GM19239 (cell line): ENCODE data around the gene CHODL.

Experiments used
- DNase-seq: peaks from one replicate; pipeline ENCODE4 v3.0.0; 2011; ENCODE audit warnings: low spot score; ENCODE audit not compliant: insufficient read length
- FAIRE-seq: peaks from 2 replicates; lab custom pipeline; 2011; peaks lifted over from hg19 to GRCh38; lab: Jason Lieb, UNC

The CHODL gene, protein sequence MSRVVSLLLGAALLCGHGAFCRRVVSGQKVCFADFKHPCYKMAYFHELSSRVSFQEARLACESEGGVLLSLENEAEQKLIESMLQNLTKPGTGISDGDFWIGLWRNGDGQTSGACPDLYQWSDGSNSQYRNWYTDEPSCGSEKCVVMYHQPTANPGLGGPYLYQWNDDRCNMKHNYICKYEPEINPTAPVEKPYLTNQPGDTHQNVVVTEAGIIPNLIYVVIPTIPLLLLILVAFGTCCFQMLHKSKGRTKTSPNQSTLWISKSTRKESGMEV

DNA sequence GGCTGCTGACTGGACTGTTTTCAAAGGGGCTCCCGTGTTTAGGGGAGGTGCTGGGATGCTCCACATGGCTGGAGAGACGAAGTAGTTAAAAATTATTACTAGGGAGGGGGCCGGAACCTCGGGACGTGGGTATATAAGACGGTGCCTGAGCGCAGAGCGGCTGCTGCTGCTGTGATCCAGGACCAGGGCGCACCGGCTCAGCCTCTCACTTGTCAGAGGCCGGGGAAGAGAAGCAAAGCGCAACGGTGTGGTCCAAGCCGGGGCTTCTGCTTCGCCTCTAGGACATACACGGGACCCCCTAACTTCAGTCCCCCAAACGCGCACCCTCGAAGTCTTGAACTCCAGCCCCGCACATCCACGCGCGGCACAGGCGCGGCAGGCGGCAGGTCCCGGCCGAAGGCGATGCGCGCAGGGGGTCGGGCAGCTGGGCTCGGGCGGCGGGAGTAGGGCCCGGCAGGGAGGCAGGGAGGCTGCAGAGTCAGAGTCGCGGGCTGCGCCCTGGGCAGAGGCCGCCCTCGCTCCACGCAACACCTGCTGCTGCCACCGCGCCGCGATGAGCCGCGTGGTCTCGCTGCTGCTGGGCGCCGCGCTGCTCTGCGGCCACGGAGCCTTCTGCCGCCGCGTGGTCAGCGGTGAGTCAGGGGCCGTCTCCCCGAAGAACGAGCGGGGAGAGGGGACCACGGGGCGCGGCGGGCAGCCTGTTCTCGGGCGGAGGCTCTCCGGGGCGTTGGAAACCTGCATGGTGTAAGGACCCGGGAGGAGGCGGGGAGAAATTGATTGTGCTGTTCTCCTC, at the start of gene CHODL:
TSS of gene CHODL (plus strand) at position 163 of the 793 bp plus-strand sequence. CDS start at position 554, 391 bp downstream.
- DNase-seq, result no peak
- FAIRE-seq, result no peak

GRCh38 chr21:18204931-18205330, 39.7 kb upstream of the CHODL start:
- no peak for DNase-seq
- no peak for FAIRE-seq

DNA sequence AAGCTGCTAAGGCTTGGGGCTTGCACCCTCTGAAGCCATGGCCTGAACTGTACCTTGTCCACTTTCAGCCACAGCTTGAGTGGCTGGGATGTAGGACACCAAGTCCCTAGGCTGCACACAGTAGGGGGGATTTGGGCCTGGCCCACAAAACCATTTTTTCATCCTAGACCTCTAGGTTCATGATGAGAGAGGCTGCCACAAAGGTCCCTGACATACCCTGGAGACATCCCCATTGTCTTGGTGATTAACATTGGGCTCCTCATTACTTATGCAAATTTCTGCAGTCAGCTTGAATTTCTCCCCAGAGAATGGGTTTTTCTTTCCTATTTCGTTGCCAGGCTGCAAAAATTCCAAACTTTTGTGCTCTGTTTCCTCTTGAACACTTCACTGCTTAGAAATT, 26.3 kb upstream of the CHODL start:
- DNase-seq, result no peak
- no peak for FAIRE-seq

DNA sequence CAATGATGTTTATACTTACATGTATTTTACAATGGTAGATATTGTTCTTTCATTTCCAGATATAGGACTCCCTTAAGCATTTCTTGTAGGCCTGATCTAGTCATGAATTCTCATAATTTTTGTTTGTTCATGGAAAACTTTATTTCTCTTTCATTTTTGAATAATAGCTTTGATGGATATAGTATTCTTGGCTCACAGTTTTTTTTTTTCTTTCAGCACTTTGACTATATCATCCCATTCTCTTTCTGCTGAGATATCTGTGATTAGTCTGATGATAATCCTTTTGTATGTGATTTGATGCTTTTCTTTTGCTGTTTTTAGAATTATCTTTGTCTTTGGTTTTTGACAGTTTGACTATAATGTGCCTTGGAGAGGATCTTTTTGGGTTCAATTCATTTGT, 24.1 kb upstream of the CHODL start:
- DNase-seq (no peak), FAIRE-seq (no peak)

DNA sequence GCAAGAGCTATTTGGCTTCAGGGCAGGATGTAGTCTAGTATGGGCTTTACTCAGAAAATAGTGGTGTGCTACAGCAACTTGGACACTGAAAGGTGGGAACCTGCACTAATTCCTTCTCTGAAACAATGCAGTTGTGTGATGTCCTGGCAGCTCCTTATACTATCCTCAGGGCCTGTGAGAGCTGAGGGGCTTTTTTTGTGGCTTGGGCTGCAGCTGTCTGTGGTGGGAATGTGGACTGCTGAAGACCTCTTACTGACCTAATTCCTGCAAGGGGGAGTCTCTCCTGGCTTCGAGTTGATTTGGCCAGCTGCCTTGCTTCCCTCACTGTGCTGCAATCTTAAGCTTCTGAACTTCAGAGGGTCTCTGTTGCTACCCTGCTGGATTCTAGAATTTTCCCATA, 22.3 kb upstream of the CHODL start:
- DNase-seq (no peak), FAIRE-seq (no peak)

DNA sequence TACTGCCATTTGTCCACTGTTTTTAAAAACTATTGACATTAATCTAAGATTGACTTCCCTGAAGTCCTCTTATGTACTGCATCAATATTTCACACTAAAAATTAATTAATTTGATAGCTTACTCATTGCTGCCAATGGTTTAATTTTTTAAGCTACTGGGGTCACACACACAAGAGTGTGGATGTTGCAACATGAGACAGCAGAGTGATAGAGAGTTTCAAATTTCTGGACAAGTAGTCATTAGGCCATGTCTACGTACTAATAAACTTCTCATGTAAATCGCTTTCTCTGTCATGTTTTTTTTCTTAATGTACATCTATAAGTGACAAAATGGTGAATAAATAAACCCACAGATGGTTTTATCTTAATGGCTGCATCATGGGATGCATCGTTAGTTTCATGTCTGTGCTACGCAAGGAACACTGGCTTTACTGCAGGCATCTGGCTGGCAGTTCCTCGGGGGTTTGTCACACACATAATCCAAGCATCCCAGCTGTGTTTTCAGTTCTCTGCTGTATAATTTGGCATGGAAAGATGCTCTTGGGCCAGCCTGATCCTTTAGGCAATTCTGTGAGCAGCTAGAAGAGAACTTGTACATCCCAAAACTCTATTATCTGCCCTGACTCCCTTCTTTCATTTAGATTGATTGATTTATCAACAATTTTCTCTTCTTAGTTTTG, 16.4 kb upstream of the CHODL start:
- FAIRE-seq (no peak), DNase-seq (no peak)

DNA sequence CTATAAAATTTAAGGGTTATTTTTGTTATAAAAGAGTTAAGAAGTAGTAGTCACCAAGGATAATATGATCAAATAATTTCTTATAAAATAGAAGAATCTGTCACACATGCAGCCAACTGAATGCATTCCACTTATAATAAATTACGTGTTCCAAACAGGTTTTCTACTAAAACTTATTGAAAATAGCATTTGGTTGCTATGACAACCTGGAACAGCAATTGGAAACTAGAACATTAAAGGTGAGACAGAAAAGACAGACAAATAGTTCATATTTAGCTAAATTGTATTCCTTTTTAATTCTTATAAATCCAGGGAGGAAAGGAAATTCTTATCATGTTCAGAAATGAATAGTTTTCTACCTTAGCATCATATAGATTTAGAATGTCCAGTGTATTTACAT, 9.1 kb upstream of the CHODL start:
- DNase-seq (no peak), FAIRE-seq (no peak)

DNA sequence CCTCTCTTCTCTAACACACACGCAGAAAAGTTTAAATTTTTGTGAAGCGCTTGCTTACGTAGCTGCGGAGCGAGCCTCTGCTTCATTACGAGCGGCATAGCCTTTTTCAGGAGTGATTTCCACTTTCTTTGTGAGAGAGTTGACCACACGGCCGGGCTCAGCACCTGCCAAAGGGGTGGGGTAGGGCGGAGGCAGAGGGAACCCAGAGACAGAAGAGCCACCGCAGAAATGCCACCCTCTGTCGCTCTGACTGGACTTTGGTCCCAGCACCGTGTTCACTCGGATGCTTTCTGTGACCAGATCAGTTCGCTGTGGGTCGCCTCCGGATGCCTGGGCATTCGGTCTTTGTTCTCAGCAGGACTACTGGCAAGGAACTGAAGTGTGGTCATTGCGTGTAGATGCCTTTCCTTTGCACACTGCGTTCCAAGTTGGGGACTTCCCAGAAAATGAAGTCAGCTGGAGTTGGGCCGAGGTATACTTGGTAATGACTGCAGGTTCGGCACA, 883 bp downstream of the CHODL start:
- no peak for FAIRE-seq
- no peak for DNase-seq

DNA sequence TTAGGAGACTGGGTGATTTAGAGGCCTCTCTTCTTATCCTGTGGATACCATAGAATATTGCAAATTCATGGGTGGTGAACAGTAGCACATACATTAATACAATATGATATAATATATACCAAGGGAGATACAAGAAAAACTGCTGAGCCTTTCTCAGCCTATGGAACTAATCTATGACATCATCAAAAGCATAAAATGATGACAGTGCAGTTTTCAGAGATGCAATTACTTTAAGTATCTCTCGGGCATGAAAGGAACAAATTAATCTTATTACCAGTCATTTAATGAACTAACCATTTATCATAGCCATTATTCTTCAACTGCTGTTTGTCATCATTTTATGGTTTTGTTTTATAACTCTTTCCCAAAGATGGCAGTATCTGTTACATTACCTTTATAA, 3.5 kb downstream of the CHODL start:
- no peak for DNase-seq
- no peak for FAIRE-seq

DNA sequence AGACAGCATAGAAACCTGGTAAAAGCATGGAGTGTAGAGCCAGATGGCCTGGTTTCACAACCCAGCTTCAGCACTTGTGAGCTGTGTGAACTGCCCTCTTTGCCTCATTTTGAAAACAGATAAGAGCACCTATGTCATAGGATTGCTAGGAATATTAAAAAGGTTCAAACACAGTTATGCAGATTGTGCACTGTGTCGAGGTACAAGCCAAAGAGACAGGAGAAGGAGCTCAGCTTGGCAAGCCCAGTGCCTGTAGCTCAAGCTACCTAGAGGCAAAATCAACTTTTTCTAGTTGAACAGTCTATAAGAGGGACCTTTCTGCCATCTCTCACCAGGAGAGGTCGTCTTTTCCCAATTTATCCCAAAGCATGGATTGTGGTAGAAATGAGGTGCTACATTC, 5.0 kb downstream of the CHODL start:
- FAIRE-seq (no peak), DNase-seq (no peak)

DNA sequence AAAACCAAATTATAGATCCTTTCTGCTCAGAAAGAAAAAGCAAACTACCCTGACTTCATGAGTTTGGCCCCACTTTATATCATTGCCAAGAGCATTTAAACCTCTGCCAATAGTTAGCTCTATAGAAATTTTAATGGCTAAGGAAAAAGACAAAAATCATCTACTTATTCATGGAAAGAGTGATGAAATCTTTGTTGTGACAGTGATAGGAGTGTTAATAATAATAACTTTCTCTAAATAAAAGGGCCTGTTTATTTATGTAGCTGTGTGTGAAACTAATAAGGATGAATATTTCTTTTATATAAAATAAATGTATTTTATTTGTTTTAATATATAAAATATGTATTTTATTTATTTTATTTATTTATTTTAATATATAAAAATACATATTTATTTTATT, 6.4 kb downstream of the CHODL start:
- no peak for FAIRE-seq

GRCh38 chr21:18252256-18252655, 7.6 kb downstream of the CHODL start:
- FAIRE-seq, result no peak
- DNase-seq, result no peak

More for the DNA sequence above, 6.4 kb downstream of the CHODL start:
- DNase-seq, result no peak

GRCh38 chr21:18252680-18253079, 8.0 kb downstream of the CHODL start:
- no peak for FAIRE-seq
- no peak for DNase-seq

- DNase-seq (no peak), FAIRE-seq (no peak)
These were observed 8.6 kb downstream of the CHODL start for GRCh38 chr21:18253221-18253620.

DNA sequence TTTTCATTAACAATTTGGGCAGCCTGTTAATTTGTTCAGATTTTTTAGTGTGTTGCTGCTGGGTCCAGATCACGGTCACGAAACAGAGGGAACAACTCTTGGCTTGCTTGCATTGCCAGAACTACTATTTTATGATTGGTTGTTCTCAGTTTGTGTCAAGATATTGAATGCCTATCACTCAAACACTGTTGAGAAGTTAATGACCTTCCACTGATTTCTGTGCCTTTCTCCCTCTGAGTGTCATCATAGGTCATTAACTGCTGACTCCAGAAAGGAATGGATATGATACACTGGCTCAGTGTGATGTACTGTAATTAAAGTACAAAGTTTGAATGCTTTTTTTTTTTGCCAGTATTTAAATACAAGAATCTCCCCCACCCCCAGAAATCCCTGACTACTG, 9.2 kb downstream of the CHODL start:
- DNase-seq, result no peak
- FAIRE-seq, result no peak

GRCh38 chr21:18265944-18266343, 21.3 kb downstream of the CHODL start:
- DNase-seq (no peak), FAIRE-seq (no peak)

GRCh38 chr21:18267496-18267895, 22.9 kb downstream of the CHODL start:
- FAIRE-seq (no peak), DNase-seq (no peak)

DNA sequence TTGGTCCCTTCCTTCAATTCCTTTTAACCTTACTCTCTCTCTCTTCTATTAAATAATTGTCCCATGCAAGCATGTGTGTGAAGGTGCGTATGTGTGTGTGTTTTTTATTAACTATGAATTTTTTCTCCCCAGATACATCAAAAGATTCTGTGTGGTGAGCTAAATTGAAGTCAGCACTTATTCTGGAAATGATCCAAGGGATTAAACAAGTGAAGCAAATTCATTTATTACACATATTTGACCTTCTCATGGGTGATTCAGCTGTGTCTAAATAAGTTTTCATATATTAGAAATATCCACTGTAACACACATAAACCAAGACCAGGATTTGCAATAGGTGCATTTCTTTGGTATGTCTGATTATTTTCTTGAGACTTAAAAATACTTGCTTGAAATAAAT, 24.3 kb downstream of the CHODL start:
- DNase-seq (no peak), FAIRE-seq (no peak)

DNA sequence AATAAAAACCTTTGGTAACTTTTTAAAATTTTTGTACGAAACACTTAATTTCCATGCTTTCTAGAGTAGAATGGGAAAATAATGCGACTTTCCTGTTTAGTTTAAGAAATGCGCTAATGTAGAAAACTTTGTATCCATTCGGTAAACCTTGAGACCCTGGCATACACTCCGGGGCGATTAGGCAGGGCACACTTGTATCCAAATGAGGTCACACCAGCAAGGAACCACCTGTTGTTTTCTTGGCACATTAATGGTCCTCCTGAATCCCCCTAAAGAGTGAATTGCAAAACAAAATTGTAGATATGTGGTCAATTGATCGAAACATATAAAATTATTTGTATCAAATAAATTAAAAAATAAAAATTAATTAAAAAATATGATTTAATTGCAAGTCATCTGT, 25.2 kb downstream of the CHODL start:
- FAIRE-seq (no peak), DNase-seq (no peak)

GRCh38 chr21:18273400-18273799, 28.8 kb downstream of the CHODL start:
- no peak for DNase-seq

GRCh38 chr21:18274370-18274769, 29.7 kb downstream of the CHODL start:
- FAIRE-seq, result no peak
- DNase-seq, result no peak

More at GRCh38 chr21:18273400-18273799, 28.8 kb downstream of the CHODL start:
- no peak for FAIRE-seq
